Measurements from ENCODE around the gene TAC3. TPM values are rescaled to one million over a fixed set of nuclear protein-coding genes. Genes with fewer than 3 reads are reported as not detected.
"Not testable (repeated sequence)": the region's sequence is repeated elsewhere in the genome, so short reads cannot be mapped to it uniquely, and the experiment has no call there.

Gene TAC3
- total and polyA plus RNA-seq, 2 of the 4 experiments (the other 2 are of a cell fraction), result 0.94 TPM; not detected in 1

DNA sequence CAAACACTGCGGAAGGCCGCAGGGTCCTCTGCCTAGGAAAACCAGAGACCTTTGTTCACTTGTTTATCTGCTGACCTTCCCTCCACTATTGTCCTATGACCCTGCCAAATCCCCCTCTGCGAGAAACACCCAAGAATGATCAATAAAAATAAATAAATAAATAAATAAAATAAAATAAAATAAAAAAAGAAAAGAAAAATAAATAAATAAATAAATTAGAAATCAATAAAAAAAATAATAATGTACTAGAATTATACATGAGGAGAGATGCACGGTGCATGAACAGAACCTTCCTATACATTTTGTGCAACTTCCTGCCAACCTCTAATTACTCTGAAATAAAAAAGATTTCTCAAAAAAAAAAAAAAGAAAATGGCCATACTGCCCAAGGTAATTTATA, 51.2 kb downstream of the TAC3 start:
- H2BK5ac ChIP-seq (ENCODE audit: low read depth, low read length, poor library complexity, severe bottlenecking); H3K14ac ChIP-seq (replicated peaks; ENCODE audit: low read depth, low read length); in situ Hi-C loops (cut with MboI; ENCODE audit: low sequenced_read_pairs); H3K4me3 ChIP-seq (ENCODE audit: insufficient read depth, low read depth, low read length); H2BK15ac ChIP-seq (ENCODE audit: low read depth, low read length); H3K4ac ChIP-seq (ENCODE audit: low read depth, low read length); H2AK9ac ChIP-seq (replicated peaks; ENCODE audit: low read depth, low read length, poor library complexity); H2BK20ac ChIP-seq (ENCODE audit: low read depth, low read length); H3K56ac ChIP-seq (ENCODE audit: extremely low read depth, insufficient read depth, low read length); ATAC-seq (ENCODE audit: low read depth); H3K18ac ChIP-seq (ENCODE audit: low read depth, low read length); dilution Hi-C loops (cut with HindIII; ENCODE audit: low sequenced_read_pairs, unreplicated experiment); H4K5ac ChIP-seq (ENCODE audit: low read depth, low read length); H3K4me1 ChIP-seq (ENCODE audit: control insufficient read depth, insufficient read depth, low read length); H3K9ac ChIP-seq (ENCODE audit: low read depth, low read length); H3K36me3 ChIP-seq (ENCODE audit: control insufficient read depth, insufficient read depth, low read length); H2AFZ ChIP-seq (replicated peaks; ENCODE audit: low read length, poor library complexity); H3K9me1 ChIP-seq (ENCODE audit: insufficient read depth, low read length); H3K79me1 ChIP-seq (ENCODE audit: low read depth in 1 of 2, low read length in 2 of 2); H4K91ac ChIP-seq (ENCODE audit: insufficient read depth, low read depth, low read length); DNase-seq; H3K4me2 ChIP-seq (ENCODE audit: low read depth, low read length); H3K9me3 ChIP-seq (ENCODE audit: control insufficient read depth, insufficient read depth, low read length); H3K27ac ChIP-seq (ENCODE audit: insufficient read depth, low read length); CTCF ChIA-PET; H4K8ac ChIP-seq (ENCODE audit: low read depth in 2 of 2, low read length in 2 of 2); H4K20me1 ChIP-seq (ENCODE audit: insufficient read depth, low read length); H2AK5ac ChIP-seq (ENCODE audit: low read depth, low read length); intact Hi-C loops (cut with micrococcal nuclease); H2BK120ac ChIP-seq (ENCODE audit: low read depth, low read length); BruUV-seq (replicated peaks); H3K23ac ChIP-seq (ENCODE audit: low read depth, low read length); H3K27me3 ChIP-seq (ENCODE audit: control insufficient read depth, insufficient read depth, low read length); POLR2A ChIA-PET (ENCODE audit: unreplicated experiment): not testable (repeated sequence)
- WGBS, 2 experiments (ENCODE audit: extremely low coverage in 2 of 2, insufficient read length in 1 of 2), result no CpG with 5 or more reads among the region's 4 CpGs

GRCh38 chr12:56963557-56963956, 52.8 kb downstream of the TAC3 start:
- H2BK15ac ChIP-seq (ENCODE audit: low read depth, low read length); H2BK120ac ChIP-seq (ENCODE audit: low read depth, low read length); H3K56ac ChIP-seq (ENCODE audit: extremely low read depth, insufficient read depth, low read length); dilution Hi-C loops (cut with HindIII; ENCODE audit: low sequenced_read_pairs, unreplicated experiment); in situ Hi-C loops (cut with MboI; ENCODE audit: low sequenced_read_pairs); H3K4me1 ChIP-seq (ENCODE audit: control insufficient read depth, insufficient read depth, low read length); CTCF ChIA-PET; H3K9me3 ChIP-seq (ENCODE audit: control insufficient read depth, insufficient read depth, low read length); H2BK5ac ChIP-seq (ENCODE audit: low read depth, low read length, poor library complexity, severe bottlenecking); H3K27ac ChIP-seq (ENCODE audit: insufficient read depth, low read length); H4K8ac ChIP-seq (ENCODE audit: low read depth in 2 of 2, low read length in 2 of 2); H3K23ac ChIP-seq (ENCODE audit: low read depth, low read length); H3K4me2 ChIP-seq (ENCODE audit: low read depth, low read length); H4K5ac ChIP-seq (ENCODE audit: low read depth, low read length); H3K9me1 ChIP-seq (ENCODE audit: insufficient read depth, low read length); H3K14ac ChIP-seq (replicated peaks; ENCODE audit: low read depth, low read length); H3K4ac ChIP-seq (ENCODE audit: low read depth, low read length); H3K36me3 ChIP-seq (ENCODE audit: control insufficient read depth, insufficient read depth, low read length); H2AK5ac ChIP-seq (ENCODE audit: low read depth, low read length); H3K18ac ChIP-seq (ENCODE audit: low read depth, low read length); H2AFZ ChIP-seq (replicated peaks; ENCODE audit: low read length, poor library complexity); BruUV-seq (replicated peaks); H3K9ac ChIP-seq (ENCODE audit: low read depth, low read length); H2AK9ac ChIP-seq (replicated peaks; ENCODE audit: low read depth, low read length, poor library complexity); H4K20me1 ChIP-seq (ENCODE audit: insufficient read depth, low read length); H3K27me3 ChIP-seq (ENCODE audit: control insufficient read depth, insufficient read depth, low read length); H4K91ac ChIP-seq (ENCODE audit: insufficient read depth, low read depth, low read length); DNase-seq; POLR2A ChIA-PET (ENCODE audit: unreplicated experiment); intact Hi-C loops (cut with micrococcal nuclease); ATAC-seq (ENCODE audit: low read depth); H2BK20ac ChIP-seq (ENCODE audit: low read depth, low read length); H3K79me1 ChIP-seq (ENCODE audit: low read depth in 1 of 2, low read length in 2 of 2); H3K4me3 ChIP-seq (ENCODE audit: insufficient read depth, low read depth, low read length): not testable (repeated sequence)
- no CpG with 5 or more reads among the region's 27 CpGs for WGBS, 2 experiments (ENCODE audit: extremely low coverage in 2 of 2, insufficient read length in 1 of 2)
